Liver (tissue), 9 donors: ENCODE data around the gene OTOA. TPM values are rescaled to one million over a fixed set of nuclear protein-coding genes. Genes with fewer than 3 reads are reported as not detected.

Experiments used
- DNase-seq: peaks from one replicate; pipeline ENCODE4 v3.0.0-alpha.2; 2017; ENCODE audit warnings: low spot score
- H3K27ac ChIP-seq, 2 donors: one replicate each; pipeline ENCODE4 v1.7.0; 2013; ENCODE audit warnings: inconsistent platforms in 2 of 2, low read length in 2 of 2, control low read depth in 1 of 2, low read depth in 1 of 2, mild to moderate bottlenecking in 1 of 2
- H3K27me3 ChIP-seq, 4 donors: one replicate each; pipeline versions ENCODE4 v1.6.1 to v1.7.0; 2013; ENCODE audit warnings: low read length in 3 of 4, inconsistent platforms in 1 of 4, mild to moderate bottlenecking in 1 of 4, moderate library complexity in 1 of 4; ENCODE audit not compliant: control insufficient read depth in 4 of 4, insufficient read depth in 4 of 4
- H3K36me3 ChIP-seq, 4 donors: one replicate each; pipeline versions ENCODE4 v1.6.1 to v1.7.0; 2013; ENCODE audit warnings: low read length in 3 of 4, mild to moderate bottlenecking in 3 of 4, low read depth in 1 of 4, moderate library complexity in 1 of 4; ENCODE audit not compliant: control insufficient read depth in 4 of 4, insufficient read depth in 3 of 4
- H3K4me1 ChIP-seq, 4 donors: one replicate each; pipeline versions ENCODE4 v1.6.1 to v1.7.0; 2013; ENCODE audit warnings: low read length in 3 of 4, mild to moderate bottlenecking in 3 of 4, moderate library complexity in 1 of 4; ENCODE audit not compliant: control insufficient read depth in 4 of 4, insufficient read depth in 4 of 4
- H3K4me3 ChIP-seq, 3 donors: one replicate each; pipeline versions ENCODE4 v1.6.1 to v1.7.0; 2013; ENCODE audit warnings: low read length in 3 of 3, control low read depth in 1 of 3, low read depth in 1 of 3, mild to moderate bottlenecking in 1 of 3
- H3K9ac ChIP-seq, 2 donors: one replicate each; pipeline ENCODE4 v1.7.0; 2013; ENCODE audit warnings: low read length in 2 of 2, mild to moderate bottlenecking in 2 of 2, moderate library complexity in 2 of 2, control low read depth in 1 of 2, low read depth in 1 of 2
- H3K9me3 ChIP-seq, 4 donors: one replicate each; pipeline versions ENCODE4 v1.6.1 to v1.7.0; 2013; ENCODE audit warnings: low read length in 3 of 4; ENCODE audit not compliant: control insufficient read depth in 4 of 4
- CTCF ChIP-seq: fragments of 150-350 bp; IDR thresholded peaks from 2 replicates; pipeline ENCODE4 v1.5.1; 2017; ENCODE audit warnings: improper control_type of control experiment, low read depth, low read length; ENCODE audit not compliant: missing input control
- EGR1 ChIP-seq, 2 donors: IDR thresholded peaks; 2 replicates each; pipeline ENCODE4 v1.6.1; 2016 to 2018; ENCODE audit warnings: antibody characterized with exemption in 2 of 2, low read depth in 2 of 2
- FOXA1 ChIP-seq: IDR thresholded peaks from 2 replicates; pipeline ENCODE4 v1.6.1; 2016; ENCODE audit warnings: antibody characterized with exemption
- HNF4A ChIP-seq, 2 donors: conservative IDR thresholded peaks; 2 replicates each; pipeline ENCODE4 v1.6.1; 2016; ENCODE audit warnings: antibody characterized with exemption in 2 of 2, mild to moderate bottlenecking in 2 of 2
- JUND ChIP-seq, 2 donors: IDR thresholded peaks; 2 replicates each; pipeline ENCODE4 v1.6.1; 2016; ENCODE audit warnings: antibody characterized with exemption in 2 of 2
- MAX ChIP-seq: IDR thresholded peaks from 2 replicates; pipeline ENCODE4 v1.6.1; 2016; ENCODE audit warnings: antibody characterized with exemption
- NR2F2 ChIP-seq: IDR thresholded peaks from 2 replicates; pipeline ENCODE4 v1.6.1; 2016; ENCODE audit warnings: antibody characterized with exemption
- RAD21 ChIP-seq, 2 donors: IDR thresholded peaks; 2 replicates each; pipeline ENCODE4 v1.6.1; 2016; ENCODE audit warnings: antibody characterized with exemption in 2 of 2, mild to moderate bottlenecking in 2 of 2
- REST ChIP-seq: IDR thresholded peaks from 2 replicates; pipeline ENCODE4 v1.6.1; 2016; ENCODE audit warnings: antibody characterized with exemption, mild to moderate bottlenecking
- RXRA ChIP-seq, 2 donors: IDR thresholded peaks; 2 replicates each; pipeline ENCODE4 v1.6.1; 2017 to 2018; ENCODE audit warnings: antibody characterized with exemption in 2 of 2, mild to moderate bottlenecking in 1 of 2
- SP1 ChIP-seq: IDR thresholded peaks from 2 replicates; pipeline ENCODE4 v1.6.1; 2018; ENCODE audit warnings: antibody characterized with exemption, mild to moderate bottlenecking
- ZBTB33 ChIP-seq: IDR thresholded peaks from 2 replicates; pipeline ENCODE4 v1.6.1; 2016; ENCODE audit warnings: antibody characterized with exemption
- WGBS: extraction: QIAGEN DNeasy Blood & Tissue Kit; methylation state at CpG from one replicate; pipeline ENCODE4 v1.1.7; 2013; 5-methylcytosine and 5-hydroxymethylcytosine counted together
- polyA plus RNA-seq, 2 donors: library from polyadenylated mRNA; stranded (reverse) in 1 of 2; unstranded in 1 of 2; fragments of 200-250 nt in 1 of 2; fragments of >200 nt in 1 of 2; fragmentation: Nextera tagmentation in 1 of 2; extraction: Ambion mirVana in 1 of 2; gene quantifications; one replicate each; pipeline versions ENCODE4 v1.2.1 to v1.2.3, GENCODE V29; 2013 to 2015
- total RNA-seq, 2 donors: library from RNA; depleted of rRNA; stranded (reverse); fragments of >200 nt; gene quantifications; one replicate each; pipeline ENCODE4 v1.2.3, GENCODE V29; 2014
- donor health status: healthy.
- donor health status: healthy.
- donor health status: healthy.
- donor health status: healthy.
- donor health status: healthy.

OTOA gene
- total RNA-seq (under 1 TPM; 0.05 to 0.17 TPM), polyA plus RNA-seq (under 1 TPM; 0.10 TPM)

- WGBS, result 16% methylated on average over 45 of the region's 45 CpGs
- no peak within 1 kb of the TSS for H3K9ac ChIP-seq
- H3K36me3 ChIP-seq, result no peaks in the 10 kb centered on the region
- peak; percentile 43 for DNase-seq
- peak within 1 kb of the TSS in 1 of 3 donors; percentile 27 for H3K4me3 ChIP-seq
- TF ChIP-seq CTCF, result no peak
- TF ChIP-seq HNF4A (conservative IDR thresholded peaks at IDR 0.05), result no peak
- no peak for TF ChIP-seq JUND (IDR thresholded peaks at IDR 0.05)
- no peaks in the 10 kb centered on the region for H3K9me3 ChIP-seq
- H3K27ac ChIP-seq, result no peak within 1 kb of the TSS
- H3K27me3 ChIP-seq, result no peaks in the 10 kb centered on the region
- H3K4me1 ChIP-seq, result no peaks in the 10 kb centered on the region
These were observed at the start of gene OTOA for GRCh38 chr16:21663889-21664647. TSS of gene OTOA (plus strand) at chr16:21663968. CDS start at chr16:21678515, 14,547 bp downstream.

GRCh38 chr16:21614896-21615295 is 48.9 kb upstream of the OTOA start:
- no peak for DNase-seq
- no peaks in the 10 kb centered on the region for H3K27me3 ChIP-seq
- H3K27ac ChIP-seq, result no peak overlapping the region
- TF ChIP-seq RAD21 (IDR thresholded peaks at IDR 0.05) (no peak), HNF4A (conservative IDR thresholded peaks at IDR 0.05) (no peak), NR2F2 (no peak), SP1 (no peak), EGR1 (IDR thresholded peaks at IDR 0.05; ENCODE audit: low read depth in 2 of 2) (no peak), FOXA1 (no peak), ZBTB33 (no peak), JUND (IDR thresholded peaks at IDR 0.05) (no peak)
- H3K9ac ChIP-seq, result no peak overlapping the region
- H3K4me1 ChIP-seq, result peaks cover 0 to 4% (median 0%) of the 10 kb centered on the region in 4 donors
- WGBS, result 99% methylated on average over 3 of the region's 3 CpGs
- H3K4me3 ChIP-seq, result no peak overlapping the region
- no peaks in the 10 kb centered on the region for H3K9me3 ChIP-seq
- H3K36me3 ChIP-seq, result peaks cover 0 to 4% (median 3%) of the 10 kb centered on the region in 4 donors

- TF ChIP-seq MAX (no peak), EGR1 (IDR thresholded peaks at IDR 0.05; ENCODE audit: low read depth in 2 of 2) (no peak), RAD21 (IDR thresholded peaks at IDR 0.05) (no peak), RXRA (IDR thresholded peaks at IDR 0.05) (no peak), FOXA1 (no peak), REST (no peak)
- H3K4me3 ChIP-seq, result no peak overlapping the region
- WGBS, result 92% methylated on average over 3 of the region's 3 CpGs
- no peak for DNase-seq
- no peaks in the 10 kb centered on the region for H3K4me1 ChIP-seq
- H3K9me3 ChIP-seq, result no peaks in the 10 kb centered on the region
- no peak overlapping the region for H3K9ac ChIP-seq
- H3K36me3 ChIP-seq, result peaks cover 0 to 4% (median 3%) of the 10 kb centered on the region in 4 donors
- no peaks in the 10 kb centered on the region for H3K27me3 ChIP-seq
- no peak overlapping the region for H3K27ac ChIP-seq
These were observed 46.2 kb upstream of the OTOA start for GRCh38 chr16:21617607-21618006.
